H9 (cell line): ENCODE results near the gene PNLDC1. TPM values are rescaled to one million over a fixed set of nuclear protein-coding genes. Genes with fewer than 3 reads are reported as not detected.
A peak's percentile ranks its signal among the peaks of the same experiment; 100 is the strongest.

ENCODE experiments used
- DNase-seq: peaks from one replicate; pipeline ENCODE4 v3.0.0-alpha.2; 2017
- H2AFZ ChIP-seq: one replicate; pipeline ENCODE4 v1.6.1; 2013; ENCODE audit warnings: mild to moderate bottlenecking, low read length, control low read depth, moderate library complexity
- H2AK5ac ChIP-seq: 2 replicates; pipeline ENCODE4 v1.6.1; 2013; ENCODE audit warnings: low read length, control low read depth, mixed read lengths; ENCODE audit not compliant: insufficient read length
- H2BK120ac ChIP-seq: one replicate; pipeline ENCODE4 v1.6.1; 2013; ENCODE audit warnings: low read depth, mild to moderate bottlenecking, low read length, control low read depth, inconsistent platforms; ENCODE audit not compliant: poor library complexity, severe bottlenecking
- H2BK12ac ChIP-seq: 2 replicates; pipeline ENCODE4 v1.6.1; 2013; ENCODE audit warnings: low read length, control low read depth, mixed read lengths, low read depth; ENCODE audit not compliant: insufficient read length
- H2BK15ac ChIP-seq: 2 replicates; pipeline ENCODE4 v1.6.1; 2013; ENCODE audit warnings: low read depth, low read length, control low read depth
- H2BK20ac ChIP-seq: one replicate; pipeline ENCODE4 v1.6.1; 2013; ENCODE audit warnings: low read depth, mild to moderate bottlenecking, low read length, control low read depth, inconsistent platforms; ENCODE audit not compliant: poor library complexity, severe bottlenecking
- H2BK5ac ChIP-seq: 2 replicates; pipeline ENCODE4 v1.6.1; 2013; ENCODE audit warnings: low read length, control low read depth, mixed read lengths; ENCODE audit not compliant: insufficient read length
- H3K14ac ChIP-seq: 2 replicates; pipeline ENCODE4 v1.6.1; 2013; ENCODE audit warnings: low read length, control low read depth; ENCODE audit not compliant: insufficient read depth
- H3K18ac ChIP-seq: 2 replicates; pipeline ENCODE4 v1.6.1; 2013; ENCODE audit warnings: low read depth, mild to moderate bottlenecking, mixed read lengths, low read length, control low read depth; ENCODE audit not compliant: insufficient read length
- H3K23ac ChIP-seq: 2 replicates; pipeline ENCODE4 v1.6.1; 2013; ENCODE audit warnings: low read length, control low read depth, mixed read lengths, low read depth; ENCODE audit not compliant: insufficient read length
- H3K23me2 ChIP-seq: 2 replicates; pipeline ENCODE4 v1.6.1; 2013; ENCODE audit warnings: low read depth, mild to moderate bottlenecking, mixed read lengths, low read length, control low read depth; ENCODE audit not compliant: insufficient read length, poor library complexity, severe bottlenecking
- H3K27ac ChIP-seq: 2 replicates; pipeline ENCODE4 v1.5.1; 2013; ENCODE audit warnings: low read length, control low read depth, mixed read lengths, low read depth; ENCODE audit not compliant: insufficient read length
- H3K27me3 ChIP-seq: 2 replicates; pipeline ENCODE4 v1.6.1; 2013; ENCODE audit warnings: low read length, control low read depth, inconsistent platforms; ENCODE audit not compliant: insufficient read depth
- H3K4ac ChIP-seq: 2 replicates; pipeline ENCODE4 v1.6.1; 2013; ENCODE audit warnings: low read depth, mild to moderate bottlenecking, control low read depth, inconsistent platforms, low read length, moderate library complexity
- H3K4me1 ChIP-seq: 2 replicates; pipeline ENCODE4 v1.6.1; 2013; ENCODE audit warnings: low read length, control low read depth, inconsistent platforms; ENCODE audit not compliant: insufficient read depth
- H3K4me2 ChIP-seq: 2 replicates; pipeline ENCODE4 v1.6.1; 2013; ENCODE audit warnings: low read length, control low read depth, mixed read lengths; ENCODE audit not compliant: insufficient read length, insufficient read depth
- H3K56ac ChIP-seq: 2 replicates; pipeline ENCODE4 v1.6.1; 2013; ENCODE audit warnings: low read depth, mild to moderate bottlenecking, mixed read lengths, low read length, control low read depth; ENCODE audit not compliant: insufficient read length
- H3K79me1 ChIP-seq: 2 replicates; pipeline ENCODE4 v1.6.1; 2013; ENCODE audit warnings: low read depth, mild to moderate bottlenecking, moderate library complexity, low read length, control low read depth, inconsistent platforms; ENCODE audit not compliant: insufficient read depth, poor library complexity, severe bottlenecking
- H3K79me2 ChIP-seq: 2 replicates; pipeline ENCODE4 v1.6.1; 2013; ENCODE audit warnings: low read length, control low read depth, inconsistent platforms; ENCODE audit not compliant: insufficient read depth
- H3K9ac ChIP-seq: 2 replicates; pipeline ENCODE4 v1.6.1; 2013; ENCODE audit warnings: low read length, control low read depth, mixed read lengths; ENCODE audit not compliant: insufficient read length; ENCODE audit errors: extremely low read depth
- H3K9me3 ChIP-seq: one replicate; pipeline ENCODE4 v1.6.1; 2013; ENCODE audit warnings: low read depth, low read length, inconsistent platforms; ENCODE audit not compliant: control insufficient read depth
- H3T11ph ChIP-seq: one replicate; pipeline ENCODE4 v1.6.1; 2013; ENCODE audit warnings: mild to moderate bottlenecking, low read length, control low read depth, inconsistent platforms
- H4K20me1 ChIP-seq: one replicate; pipeline ENCODE4 v1.6.1; 2013; ENCODE audit not compliant: control insufficient read depth, insufficient read length, insufficient read depth
- H4K5ac ChIP-seq: 2 replicates; pipeline ENCODE4 v1.6.1; 2013; ENCODE audit warnings: low read depth, mild to moderate bottlenecking, mixed read lengths, low read length, control low read depth; ENCODE audit not compliant: insufficient read length
- H4K8ac ChIP-seq: replicated peaks from 2 replicates; pipeline ENCODE4 v1.6.1; 2013; ENCODE audit warnings: low read length, control low read depth, mixed read lengths, low read depth; ENCODE audit not compliant: insufficient read length
- H4K91ac ChIP-seq: 2 replicates; pipeline ENCODE4 v1.6.1; 2013; ENCODE audit warnings: low read depth, mild to moderate bottlenecking, moderate library complexity, mixed read lengths, low read length, control low read depth; ENCODE audit not compliant: insufficient read length
- H3K27ac Mint-ChIP-seq, 3 experiments: 2 replicates in 2 of 3; 3 replicates in 1 of 3; pipeline ENCODE4 v1.8.0; 2020 to 2021; ENCODE audit warnings: mixed read lengths in 3 of 3, mild to moderate bottlenecking in 1 of 3, moderate library complexity in 1 of 3
- H3K27me3 Mint-ChIP-seq: 2 replicates; pipeline ENCODE4 v1.8.0; 2021; ENCODE audit warnings: low read depth, mild to moderate bottlenecking, moderate library complexity, mixed read lengths
- H3K36me3 Mint-ChIP-seq, 3 experiments: 2 replicates in 2 of 3; 3 replicates in 1 of 3; pipeline ENCODE4 v1.8.0; 2020 to 2021; ENCODE audit warnings: low read depth in 3 of 3, mixed read lengths in 3 of 3; ENCODE audit not compliant: insufficient read depth in 1 of 3
- H3K4me1 Mint-ChIP-seq, 2 experiments: 2 replicates each; pipeline ENCODE4 v1.8.0; 2020; ENCODE audit warnings: mixed read lengths in 2 of 2
- H3K4me3 Mint-ChIP-seq, 2 experiments: 2 replicates in 1 of 2; 3 replicates in 1 of 2; pipeline ENCODE4 v1.8.0; 2020 to 2021; ENCODE audit warnings: mild to moderate bottlenecking in 2 of 2, mixed read lengths in 2 of 2, moderate library complexity in 1 of 2
- H3K9me3 Mint-ChIP-seq, 2 experiments: 2 replicates in 1 of 2; 3 replicates in 1 of 2; pipeline ENCODE4 v1.8.0; 2020; ENCODE audit warnings: mild to moderate bottlenecking in 2 of 2, mixed read lengths in 2 of 2, moderate library complexity in 1 of 2
- WGBS: extraction: QIAGEN DNeasy Blood & Tissue Kit; methylation state at CpG from one replicate; pipeline ENCODE4 v1.1.7; 2013; ENCODE audit warnings: missing lambda C conversion rate, low lambda C conversion rate, mixed read lengths; ENCODE audit not compliant: insufficient read length; ENCODE audit errors: extremely low coverage; 5-methylcytosine and 5-hydroxymethylcytosine counted together
- total RNA-seq: library from RNA; stranded (reverse); gene quantifications from 2 replicates; pipeline ENCODE4 v1.2.1, GENCODE V29; 2021
- TF ChIP-seq, protein P1 (sequence below): fragments of 200-600 bp; sonication (generic); conservative IDR thresholded peaks from 3 replicates; pipeline ENCODE4 v1.8.0; 2021; ENCODE audit warnings: antibody characterized with exemption, mild to moderate bottlenecking

Gene PNLDC1
- total RNA-seq, 1 experiment from 2014 or later = not detected

- peaks cover 36 to 59% (median 53%) of the 10 kb centered on the region in 3 experiments for H3K36me3 Mint-ChIP-seq
Observed at GRCh38 chr6:159761129-159761872, 38.8 kb upstream of the PNLDC1 start.

More at GRCh38 chr6:159761129-159761872, 38.8 kb upstream of the PNLDC1 start:
- no peak overlapping the region for H3K23ac ChIP-seq
- H4K8ac ChIP-seq = no peak overlapping the region
- no peak overlapping the region for H2BK20ac ChIP-seq
- H3K9ac ChIP-seq = peak overlapping the region; percentile 82
- Mint-ChIP-seq H3K4me3 (peak overlapping the region; percentile 85 to 93), H3K4me1 (peaks cover 32 to 33% of the 10 kb centered on the region in 2 experiments), H3K27ac (peak overlapping the region; percentile 96 to 99 (median 97)), H3K9me3 (no peaks in the 10 kb centered on the region; a peak in 1 of 5 replicates), H3K27me3 (no peaks in the 10 kb centered on the region)
- peak overlapping the region; percentile 91 for H3K4me2 ChIP-seq
- H3K18ac ChIP-seq = peak overlapping the region; percentile 67
- TF ChIP-seq, protein P1, sequence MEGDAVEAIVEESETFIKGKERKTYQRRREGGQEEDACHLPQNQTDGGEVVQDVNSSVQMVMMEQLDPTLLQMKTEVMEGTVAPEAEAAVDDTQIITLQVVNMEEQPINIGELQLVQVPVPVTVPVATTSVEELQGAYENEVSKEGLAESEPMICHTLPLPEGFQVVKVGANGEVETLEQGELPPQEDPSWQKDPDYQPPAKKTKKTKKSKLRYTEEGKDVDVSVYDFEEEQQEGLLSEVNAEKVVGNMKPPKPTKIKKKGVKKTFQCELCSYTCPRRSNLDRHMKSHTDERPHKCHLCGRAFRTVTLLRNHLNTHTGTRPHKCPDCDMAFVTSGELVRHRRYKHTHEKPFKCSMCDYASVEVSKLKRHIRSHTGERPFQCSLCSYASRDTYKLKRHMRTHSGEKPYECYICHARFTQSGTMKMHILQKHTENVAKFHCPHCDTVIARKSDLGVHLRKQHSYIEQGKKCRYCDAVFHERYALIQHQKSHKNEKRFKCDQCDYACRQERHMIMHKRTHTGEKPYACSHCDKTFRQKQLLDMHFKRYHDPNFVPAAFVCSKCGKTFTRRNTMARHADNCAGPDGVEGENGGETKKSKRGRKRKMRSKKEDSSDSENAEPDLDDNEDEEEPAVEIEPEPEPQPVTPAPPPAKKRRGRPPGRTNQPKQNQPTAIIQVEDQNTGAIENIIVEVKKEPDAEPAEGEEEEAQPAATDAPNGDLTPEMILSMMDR = no peak
- peak overlapping the region; percentile 67 for H3K27ac ChIP-seq
- peak overlapping the region; percentile 49 for H2BK5ac ChIP-seq
- peak overlapping the region; percentile 88 for H3K14ac ChIP-seq
- H3K27me3 ChIP-seq = no peaks in the 10 kb centered on the region; the same call in 1 of the 2 replicates
- peaks cover 3% of the 10 kb centered on the region; the same call in 1 of the 2 replicates for H3K79me2 ChIP-seq
- H3K79me1 ChIP-seq = peaks cover 3% of the 10 kb centered on the region
- no peak overlapping the region for H2AFZ ChIP-seq
- WGBS = no CpG with 5 or more reads among the region's 45 CpGs
- H2BK120ac ChIP-seq = no peak overlapping the region
- H2AK5ac ChIP-seq = no peak overlapping the region
- H3K4ac ChIP-seq = no peak overlapping the region
- H3T11ph ChIP-seq = no peak overlapping the region
- H3K56ac ChIP-seq = no peak overlapping the region
- no peak overlapping the region for H2BK15ac ChIP-seq
- H2BK12ac ChIP-seq = no peak overlapping the region
- H3K23me2 ChIP-seq = peaks cover 15% of the 10 kb centered on the region
- peaks cover 2% of the 10 kb centered on the region for H4K20me1 ChIP-seq
- DNase-seq = peak; percentile 45
- no peaks in the 10 kb centered on the region for H3K9me3 ChIP-seq
- peaks cover 2% of the 10 kb centered on the region; the same call in 1 of the 2 replicates for H3K4me1 ChIP-seq
- H4K91ac ChIP-seq = no peak overlapping the region
- no peak overlapping the region for H4K5ac ChIP-seq
